Measurements from ENCODE around the gene CAMK2A. TPM values are rescaled to one million over a fixed set of nuclear protein-coding genes. Genes with fewer than 3 reads are reported as not detected.

Gene CAMK2A
- polyA plus RNA-seq, 6 donors from 2014 or later, result not detected

DNA sequence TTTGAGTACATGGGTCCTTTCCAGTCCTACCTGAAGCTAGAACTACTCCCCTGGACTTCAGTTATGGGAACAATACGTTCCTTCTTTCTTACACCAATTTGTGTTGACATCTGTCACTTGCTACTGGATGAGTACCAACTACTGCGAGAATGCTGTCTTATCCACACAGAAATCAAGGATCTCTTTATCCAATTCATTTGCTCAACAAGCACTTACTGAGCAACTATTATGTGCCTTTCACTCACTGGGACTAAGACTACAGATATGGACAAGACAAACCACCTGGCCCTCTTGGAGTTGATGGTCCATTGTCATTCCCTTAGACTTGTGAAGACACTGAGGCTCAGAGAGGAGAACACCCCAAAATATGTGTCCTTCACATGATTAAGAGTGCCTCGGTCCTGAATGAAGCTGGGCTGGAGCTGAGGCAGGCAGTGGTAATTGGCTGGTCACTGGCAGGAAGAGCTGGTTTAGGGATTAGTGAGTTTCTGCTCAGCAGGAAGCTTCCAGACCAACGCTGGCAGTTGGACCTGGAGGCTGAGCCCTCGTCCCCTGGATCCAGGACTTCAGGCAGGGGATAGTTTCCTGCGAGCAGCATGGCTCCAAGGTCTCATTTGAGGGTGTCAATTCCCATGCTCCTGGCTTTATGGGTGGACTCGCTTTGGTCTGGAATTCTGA is 21.6 kb upstream of the CAMK2A start:
- Mint-ChIP-seq H3K9me3 (no peaks in the 10 kb centered on the region), H3K27ac (no peak overlapping the region), H3K4me1 (no peaks in the 10 kb centered on the region), H3K36me3 (no peaks in the 10 kb centered on the region), H3K4me3 (no peak overlapping the region), H3K27me3 (peaks cover 18 to 20% (median 18%) of the 10 kb centered on the region in 3 donors)
- DNase-seq (no peak), ATAC-seq (ENCODE audit: low read depth in 2 of 2) (no peak)

- Mint-ChIP-seq H3K4me3 (no peak overlapping the region), H3K27me3 (peaks cover 23 to 26% (median 25%) of the 10 kb centered on the region in 3 donors), H3K27ac (no peak overlapping the region), H3K9me3 (no peaks in the 10 kb centered on the region), H3K4me1 (no peaks in the 10 kb centered on the region), H3K36me3 (no peaks in the 10 kb centered on the region)
- DNase-seq, result no peak
- no peak for ATAC-seq (ENCODE audit: low read depth in 2 of 2)
Observed at GRCh38 chr5:150310246-150310645, 20.7 kb upstream of the CAMK2A start.

- H3K27me3 Mint-ChIP-seq, result peaks cover 23 to 30% (median 28%) of the 10 kb centered on the region in 3 donors
- H3K36me3 Mint-ChIP-seq, result no peaks in the 10 kb centered on the region
- H3K9me3 Mint-ChIP-seq, result no peaks in the 10 kb centered on the region
- no peak overlapping the region for H3K27ac Mint-ChIP-seq
- no peak for DNase-seq
- H3K4me1 Mint-ChIP-seq, result no peaks in the 10 kb centered on the region
- no peak overlapping the region for H3K4me3 Mint-ChIP-seq
- no peak for ATAC-seq (ENCODE audit: low read depth in 2 of 2)
Observed at GRCh38 chr5:150309886-150310239, 20.3 kb upstream of the CAMK2A start.

GRCh38 chr5:150309101-150309885 is 19.7 kb upstream of the CAMK2A start:
- no peaks in the 10 kb centered on the region for H3K36me3 Mint-ChIP-seq
- H3K27ac Mint-ChIP-seq, result no peak overlapping the region
- no peak overlapping the region for H3K4me3 Mint-ChIP-seq
- no peaks in the 10 kb centered on the region for H3K4me1 Mint-ChIP-seq
- DNase-seq, result no peak
- peaks cover 21 to 32% (median 30%) of the 10 kb centered on the region in 3 donors for H3K27me3 Mint-ChIP-seq
- ATAC-seq (ENCODE audit: low read depth in 2 of 2), result no peak
- H3K9me3 Mint-ChIP-seq, result no peaks in the 10 kb centered on the region

DNA sequence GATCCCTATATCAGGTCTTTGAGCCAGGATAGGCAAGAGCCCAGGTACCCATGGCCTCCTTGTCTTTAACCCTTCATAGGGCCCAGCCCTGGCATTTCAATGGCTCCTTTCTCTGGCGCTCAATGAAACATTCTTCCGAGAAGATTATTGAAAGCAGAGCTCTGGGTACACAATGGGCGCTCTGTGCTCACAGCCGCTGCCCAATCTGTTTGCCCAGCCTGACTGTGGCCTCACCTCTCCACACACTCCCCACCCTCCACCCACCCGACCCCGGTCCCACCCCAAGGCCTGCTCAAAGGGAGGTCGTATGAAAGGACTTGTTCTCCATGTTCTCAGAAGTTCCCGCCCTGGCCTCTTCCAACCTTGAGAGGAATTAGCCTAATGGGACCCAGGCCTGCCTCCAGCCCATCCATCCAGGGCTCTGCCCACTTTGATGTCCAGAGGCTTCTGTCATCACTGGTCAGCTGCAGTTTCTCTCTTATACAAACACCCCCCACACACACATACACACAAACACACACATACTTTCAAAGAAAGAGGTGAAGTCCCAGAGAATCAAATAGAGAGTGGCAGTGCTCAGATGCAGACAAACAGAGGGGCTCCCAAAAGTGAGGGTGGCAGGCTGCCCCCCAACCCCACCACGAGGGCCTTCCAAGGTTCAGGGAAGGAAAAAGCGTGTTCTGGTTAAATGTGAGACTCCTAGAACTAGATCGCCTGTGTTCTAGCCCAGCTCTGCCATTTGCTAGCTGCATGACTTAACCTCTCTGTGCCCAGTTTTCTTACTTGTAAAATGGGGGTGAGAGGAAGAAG is 18.2 kb upstream of the CAMK2A start:
- Mint-ChIP-seq H3K4me3 (no peak overlapping the region), H3K4me1 (peaks cover 0 to 6% (median under 1%) of the 10 kb centered on the region in 3 donors), H3K9me3 (no peaks in the 10 kb centered on the region), H3K36me3 (no peaks in the 10 kb centered on the region), H3K27ac (no peak overlapping the region), H3K27me3 (peaks cover 31 to 47% (median 43%) of the 10 kb centered on the region in 3 donors)
- ATAC-seq (ENCODE audit: low read depth in 2 of 2) (no peak), DNase-seq (no peak)

- Mint-ChIP-seq H3K27ac (no peak overlapping the region), H3K27me3 (peaks cover 31 to 55% (median 46%) of the 10 kb centered on the region in 3 donors), H3K4me1 (peaks cover 0 to 6% (median 5%) of the 10 kb centered on the region in 3 donors)
Observed at GRCh38 chr5:150306775-150307174, 17.2 kb upstream of the CAMK2A start.

GRCh38 chr5:150305557-150305956 is 16.0 kb upstream of the CAMK2A start:
- Mint-ChIP-seq H3K4me3 (no peak overlapping the region), H3K27me3 (peaks cover 31 to 61% (median 58%) of the 10 kb centered on the region in 3 donors), H3K27ac (no peak overlapping the region), H3K4me1 (peaks cover 0 to 8% (median 5%) of the 10 kb centered on the region in 3 donors), H3K9me3 (no peaks in the 10 kb centered on the region), H3K36me3 (no peaks in the 10 kb centered on the region)
- DNase-seq (no peak), ATAC-seq (ENCODE audit: low read depth in 2 of 2) (no peak)

More at GRCh38 chr5:150306775-150307174, 17.2 kb upstream of the CAMK2A start:
- Mint-ChIP-seq H3K36me3 (no peaks in the 10 kb centered on the region), H3K9me3 (no peaks in the 10 kb centered on the region), H3K4me3 (no peak overlapping the region)
- ATAC-seq (ENCODE audit: low read depth in 2 of 2), result no peak
- no peak for DNase-seq

DNA sequence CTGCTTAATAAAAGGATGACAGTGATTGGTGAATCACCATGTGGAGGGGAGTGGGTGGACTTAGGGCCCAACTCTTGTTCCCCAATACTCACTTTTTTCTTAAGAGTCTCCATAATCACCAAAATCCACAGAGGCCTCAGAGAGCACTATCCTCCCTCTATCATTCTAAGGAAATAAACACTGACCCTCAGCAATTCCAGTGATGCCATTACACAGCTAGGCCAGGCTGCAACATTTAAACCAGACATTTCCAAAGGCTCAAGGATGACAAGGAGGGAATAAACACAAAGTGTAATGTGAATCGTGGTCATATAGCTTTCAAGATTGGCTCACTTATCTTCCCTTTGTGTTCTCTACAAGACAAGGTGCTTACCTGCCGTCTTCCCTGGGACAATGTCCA is 15.5 kb upstream of the CAMK2A start:
- no peaks in the 10 kb centered on the region for H3K9me3 Mint-ChIP-seq
- peaks cover 0 to 8% (median 5%) of the 10 kb centered on the region in 3 donors for H3K4me1 Mint-ChIP-seq
- no peak overlapping the region for H3K27ac Mint-ChIP-seq
- no peak for DNase-seq
- no peak overlapping the region for H3K4me3 Mint-ChIP-seq
- H3K36me3 Mint-ChIP-seq, result no peaks in the 10 kb centered on the region
- no peak for ATAC-seq (ENCODE audit: low read depth in 2 of 2)
- H3K27me3 Mint-ChIP-seq, result peaks cover 31 to 66% (median 61%) of the 10 kb centered on the region in 3 donors

DNA sequence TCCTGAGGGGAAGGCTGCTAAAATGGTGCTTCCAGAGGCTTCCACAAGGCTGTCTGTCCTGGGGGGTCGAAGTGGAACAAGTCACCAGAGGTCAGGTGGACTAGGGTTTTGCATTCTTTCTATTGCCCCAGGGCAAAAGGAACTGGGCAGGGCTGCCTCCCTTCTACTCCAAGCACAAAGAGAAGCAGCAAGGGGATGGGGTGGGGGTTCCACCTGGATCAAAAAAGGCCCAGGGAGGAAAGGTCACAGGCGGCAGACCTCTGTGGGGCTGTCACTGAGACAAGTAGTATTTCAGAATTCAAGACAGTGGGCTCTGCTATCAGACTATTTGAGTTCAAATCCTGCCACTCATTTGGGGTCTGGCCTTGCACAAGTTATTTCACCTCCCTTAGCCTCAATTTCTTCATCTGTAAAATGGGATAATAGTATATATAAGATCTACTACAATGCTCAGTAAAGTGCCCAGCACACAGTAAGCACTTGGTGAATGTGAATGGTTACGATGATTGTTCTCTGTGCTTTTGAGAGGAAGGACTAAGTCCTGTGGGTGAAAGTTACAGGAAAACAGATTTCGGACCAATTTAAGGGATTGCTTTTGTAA is 15.0 kb upstream of the CAMK2A start:
- no peaks in the 10 kb centered on the region for H3K36me3 Mint-ChIP-seq
- no peak overlapping the region for H3K4me3 Mint-ChIP-seq
- peaks cover 31 to 69% (median 60%) of the 10 kb centered on the region in 3 donors for H3K27me3 Mint-ChIP-seq
- H3K9me3 Mint-ChIP-seq, result no peaks in the 10 kb centered on the region
- H3K27ac Mint-ChIP-seq, result no peak overlapping the region
- peaks cover 0 to 10% (median 8%) of the 10 kb centered on the region in 3 donors for H3K4me1 Mint-ChIP-seq
- no peak for DNase-seq
- no peak for ATAC-seq (ENCODE audit: low read depth in 2 of 2)

- Mint-ChIP-seq H3K4me3 (peak overlapping the region in 1 of 8 donors; percentile 12), H3K9me3 (no peaks in the 10 kb centered on the region), H3K27ac (no peak overlapping the region), H3K4me1 (peaks cover 0 to 10% (median 8%) of the 10 kb centered on the region in 3 donors), H3K27me3 (peaks cover 31 to 71% (median 58%) of the 10 kb centered on the region in 3 donors), H3K36me3 (no peaks in the 10 kb centered on the region)
- DNase-seq (no peak), ATAC-seq (ENCODE audit: low read depth in 2 of 2) (no peak)
Observed at GRCh38 chr5:150303660-150304386, 14.2 kb upstream of the CAMK2A start.

- ATAC-seq (ENCODE audit: low read depth in 2 of 2), result no peak
- Mint-ChIP-seq H3K4me3 (no peak overlapping the region), H3K9me3 (no peaks in the 10 kb centered on the region)
Observed at GRCh38 chr5:150303070-150303615, 13.6 kb upstream of the CAMK2A start.

DNA sequence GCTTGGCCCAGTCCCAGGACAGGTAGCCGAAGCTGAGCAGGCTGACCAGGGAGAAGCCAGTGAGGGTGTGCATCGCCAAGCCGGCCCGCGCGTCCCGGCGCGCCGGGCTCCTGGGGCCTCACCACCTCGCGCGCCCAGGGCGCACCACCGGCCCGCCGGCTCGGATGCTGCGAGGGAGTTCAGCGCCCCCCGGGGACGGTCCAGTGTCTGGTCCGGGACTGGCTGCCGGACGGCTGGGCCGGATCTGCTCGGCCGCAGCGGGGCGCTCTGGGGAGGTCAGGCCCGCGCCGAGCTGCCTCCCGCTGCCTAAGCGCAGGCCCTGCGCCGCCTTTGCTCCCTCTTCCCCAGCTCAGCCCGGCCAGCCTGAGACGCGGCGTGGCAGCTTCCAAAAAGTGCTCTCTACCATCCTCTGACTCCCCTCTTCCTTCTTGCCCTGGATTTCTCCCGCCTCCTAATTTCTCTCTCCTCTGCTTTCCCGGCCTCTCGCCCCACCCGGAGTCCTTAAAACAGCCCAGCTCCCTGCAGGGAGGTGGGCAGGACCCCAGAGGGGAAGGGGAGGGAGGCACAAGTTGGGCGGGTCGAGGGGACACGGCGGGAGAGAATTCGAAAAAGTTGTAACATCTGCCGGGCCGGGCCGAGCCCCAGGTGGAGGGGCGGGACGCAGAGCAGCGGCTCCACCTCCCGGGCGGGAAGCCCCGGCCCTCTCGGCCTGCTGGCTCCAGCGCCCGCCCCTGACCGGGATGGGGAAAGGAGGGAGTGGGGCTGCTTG is 12.9 kb upstream of the CAMK2A start, which contains the start of gene ARSI:
Gene ARSI (minus strand): TSS at position 605 of the 769 bp plus-strand sequence. CDS start 532 bp downstream, at position 73.
- no peak for ATAC-seq (ENCODE audit: low read depth in 2 of 2)
- H3K36me3 Mint-ChIP-seq, result no peaks in the 10 kb centered on the region
- peak within 1 kb of the TSS in 1 of 6 donors; percentile 88 for H3K27ac Mint-ChIP-seq
- H3K9me3 Mint-ChIP-seq, result no peaks in the 10 kb centered on the region
- H3K4me3 Mint-ChIP-seq, result peak within 1 kb of the TSS in 1 of 8 donors; percentile 65
- H3K27me3 Mint-ChIP-seq, result peaks cover 34 to 79% (median 53%) of the 10 kb centered on the region in 3 donors
- no peak for DNase-seq
- H3K4me1 Mint-ChIP-seq, result peaks cover 0 to 10% (median 8%) of the 10 kb centered on the region in 3 donors

More at GRCh38 chr5:150303070-150303615, 13.6 kb upstream of the CAMK2A start:
- peaks cover 0 to 10% (median 8%) of the 10 kb centered on the region in 3 donors for H3K4me1 Mint-ChIP-seq
- DNase-seq, result no peak
- H3K27ac Mint-ChIP-seq, result no peak overlapping the region
- no peaks in the 10 kb centered on the region for H3K36me3 Mint-ChIP-seq
- H3K27me3 Mint-ChIP-seq, result peaks cover 34 to 75% (median 58%) of the 10 kb centered on the region in 3 donors

All from naive B cell (primary cell).